HCEC 1CT (cell line): ENCODE data around the gene BICDL1.
"Not testable (repeated sequence)": the region's sequence is repeated elsewhere in the genome, so short reads cannot be mapped to it uniquely, and the experiment has no call there.

Experiments
- DNase-seq: peaks from one replicate; pipeline ENCODE4 v3.0.0-alpha.2; 2017

The BICDL1 gene, protein sequence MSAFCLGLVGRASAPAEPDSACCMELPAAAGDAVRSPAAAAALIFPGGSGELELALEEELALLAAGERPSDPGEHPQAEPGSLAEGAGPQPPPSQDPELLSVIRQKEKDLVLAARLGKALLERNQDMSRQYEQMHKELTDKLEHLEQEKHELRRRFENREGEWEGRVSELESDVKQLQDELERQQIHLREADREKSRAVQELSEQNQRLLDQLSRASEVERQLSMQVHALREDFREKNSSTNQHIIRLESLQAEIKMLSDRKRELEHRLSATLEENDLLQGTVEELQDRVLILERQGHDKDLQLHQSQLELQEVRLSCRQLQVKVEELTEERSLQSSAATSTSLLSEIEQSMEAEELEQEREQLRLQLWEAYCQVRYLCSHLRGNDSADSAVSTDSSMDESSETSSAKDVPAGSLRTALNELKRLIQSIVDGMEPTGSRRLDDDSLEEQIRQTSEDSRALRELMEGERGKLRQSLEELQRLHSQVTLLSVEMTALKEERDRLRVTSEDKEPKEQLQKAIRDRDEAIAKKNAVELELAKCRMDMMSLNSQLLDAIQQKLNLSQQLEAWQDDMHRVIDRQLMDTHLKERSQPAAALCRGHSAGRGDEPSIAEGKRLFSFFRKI

DNA sequence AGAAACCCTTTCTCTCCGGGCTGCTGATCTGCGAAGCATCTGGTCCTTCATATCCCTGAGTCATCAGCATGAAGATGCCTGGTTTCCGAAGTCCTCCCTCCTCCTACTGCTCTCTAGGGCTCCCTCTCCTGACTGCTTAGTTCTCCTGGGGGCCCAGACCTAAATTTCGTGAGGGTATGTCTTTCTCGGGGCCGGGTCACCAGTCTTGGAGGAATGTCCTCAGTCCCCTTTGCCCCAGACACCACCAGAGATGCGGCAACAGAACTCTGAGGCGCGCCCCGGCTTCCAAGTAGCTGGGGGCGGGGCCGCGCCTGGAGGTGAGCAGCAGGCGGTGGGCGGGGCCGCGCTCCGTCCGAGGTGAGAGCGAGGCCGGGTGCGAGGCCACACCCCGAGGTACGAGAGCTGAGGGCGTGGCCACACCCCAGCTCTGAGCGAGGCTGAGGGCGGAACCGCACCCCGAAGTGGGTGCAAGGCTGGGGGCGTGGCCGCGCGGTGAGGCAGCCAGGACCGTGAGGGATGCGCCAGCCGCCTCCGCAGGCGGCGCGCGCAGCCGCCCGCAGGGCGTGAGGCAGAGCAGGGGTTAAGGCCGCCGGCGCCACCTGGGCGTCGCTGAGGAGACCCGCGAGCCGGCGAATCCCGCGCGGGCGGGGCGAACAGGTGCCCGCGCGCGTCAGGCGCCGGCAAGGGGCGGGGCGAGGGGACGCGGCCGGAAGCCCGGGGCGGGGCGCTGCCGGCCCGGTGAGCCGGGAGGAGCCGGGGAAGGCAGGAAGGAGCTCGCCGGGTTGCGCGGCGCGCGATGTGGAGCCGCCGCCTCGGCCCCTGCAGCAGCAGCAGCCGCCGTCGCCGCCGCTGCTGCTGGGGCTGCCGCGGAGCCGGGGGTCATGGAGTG, at the start of gene BICDL1:
Gene BICDL1, plus strand, starts transcription at position 765 of the 889 bp plus-strand sequence. CDS start 633 bp downstream, outside the sequence.
- peak; percentile 44 for DNase-seq

DNA sequence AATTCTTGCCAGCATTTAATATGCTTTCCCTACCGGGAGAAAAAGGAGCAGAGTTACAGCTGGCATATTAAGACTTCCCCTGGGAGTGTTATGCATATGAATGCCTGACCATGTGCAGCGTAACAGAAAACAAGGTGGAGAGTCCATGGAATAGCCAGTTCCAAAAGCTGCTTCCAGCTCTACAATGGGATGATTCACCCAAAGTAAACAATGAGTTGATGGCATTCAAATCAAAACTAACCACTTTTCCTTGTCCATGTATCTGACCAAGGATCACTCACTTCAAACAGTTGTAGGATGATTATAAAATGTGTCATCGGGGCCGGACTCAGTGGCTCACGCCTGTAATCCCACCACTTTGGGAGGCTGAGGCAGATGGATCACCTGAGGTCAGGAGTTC, 48.1 kb upstream of the BICDL1 start:
- DNase-seq: peak; percentile 83

DNA sequence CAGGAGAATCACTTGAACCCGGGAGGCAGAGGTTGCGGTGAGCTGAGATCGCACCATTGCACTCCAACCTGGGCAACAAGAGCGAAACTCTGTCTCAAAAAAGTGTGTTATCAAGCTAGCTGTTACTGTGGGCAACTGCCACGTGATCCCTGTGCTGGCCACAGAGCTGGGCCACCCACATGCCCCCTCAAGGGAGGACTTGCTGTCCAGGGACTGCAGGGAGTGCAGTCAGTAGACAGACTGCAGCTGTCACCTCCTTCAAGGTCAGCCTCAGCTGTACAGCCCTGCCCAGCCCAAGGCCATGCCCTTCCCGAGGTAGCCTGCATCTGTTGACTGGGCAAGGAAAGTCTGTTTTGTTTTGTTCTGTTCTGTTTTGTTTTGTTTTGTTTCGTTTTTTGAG, 46.6 kb upstream of the BICDL1 start:
- DNase-seq: no peak

DNA sequence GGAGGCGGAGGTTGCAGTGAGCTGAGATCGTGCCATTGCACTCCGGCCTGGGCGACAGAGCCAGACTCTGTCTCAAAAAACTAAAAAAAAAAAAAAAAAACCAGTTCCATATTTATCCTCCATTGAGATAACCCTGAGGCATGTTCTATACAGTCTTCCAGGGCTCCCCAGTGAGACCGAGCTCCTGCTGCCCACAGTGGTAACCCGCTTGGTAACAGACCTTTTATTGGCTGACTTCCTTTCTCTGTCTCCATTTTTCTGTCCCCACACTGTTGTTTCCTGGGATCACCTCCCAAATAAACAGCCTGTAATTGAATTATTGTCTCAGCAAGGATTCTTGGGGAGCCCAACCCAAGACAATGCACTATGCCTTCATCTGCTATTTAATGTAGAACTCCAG, 42.8 kb upstream of the BICDL1 start:
- DNase-seq: no peak

DNA sequence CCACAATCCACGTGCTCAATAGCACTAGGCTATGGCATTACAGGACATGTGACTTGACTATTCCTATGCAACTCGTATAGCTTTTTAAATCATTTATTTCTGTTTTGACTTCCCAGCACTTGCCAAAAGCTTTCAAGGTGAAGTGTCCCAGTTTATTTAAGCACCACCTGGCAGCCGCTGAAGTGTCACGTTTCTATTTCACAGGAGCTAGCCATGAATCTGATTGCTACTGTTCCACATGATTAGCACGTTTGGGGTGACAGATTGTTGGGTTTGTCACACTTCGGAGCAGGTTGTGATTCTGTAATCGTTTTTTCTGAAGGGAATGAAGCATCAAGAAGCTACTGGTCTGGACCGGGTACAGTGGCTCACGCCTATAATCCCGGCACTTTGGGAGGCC, 39.9 kb upstream of the BICDL1 start:
- DNase-seq: no peak

DNA sequence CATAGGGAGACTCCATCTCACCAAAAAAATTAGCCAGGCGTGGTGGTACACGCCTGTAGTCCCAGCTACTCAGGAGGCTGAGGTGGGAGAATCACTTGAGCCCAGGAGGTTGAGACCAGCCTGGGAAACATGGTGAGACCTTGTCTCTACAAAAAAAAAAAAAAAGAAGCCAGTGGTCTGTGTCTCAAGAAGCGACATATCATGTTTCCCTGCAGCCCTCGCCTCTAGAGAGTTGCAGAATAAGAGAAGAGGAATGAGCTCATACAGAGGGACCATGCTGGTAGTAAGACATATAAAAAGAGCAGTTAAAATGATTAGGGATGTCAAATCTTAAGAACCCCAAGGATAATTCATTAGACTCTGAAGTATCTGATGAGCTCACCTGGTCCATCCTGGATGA, 39.4 kb upstream of the BICDL1 start:
- no peak for DNase-seq

DNA sequence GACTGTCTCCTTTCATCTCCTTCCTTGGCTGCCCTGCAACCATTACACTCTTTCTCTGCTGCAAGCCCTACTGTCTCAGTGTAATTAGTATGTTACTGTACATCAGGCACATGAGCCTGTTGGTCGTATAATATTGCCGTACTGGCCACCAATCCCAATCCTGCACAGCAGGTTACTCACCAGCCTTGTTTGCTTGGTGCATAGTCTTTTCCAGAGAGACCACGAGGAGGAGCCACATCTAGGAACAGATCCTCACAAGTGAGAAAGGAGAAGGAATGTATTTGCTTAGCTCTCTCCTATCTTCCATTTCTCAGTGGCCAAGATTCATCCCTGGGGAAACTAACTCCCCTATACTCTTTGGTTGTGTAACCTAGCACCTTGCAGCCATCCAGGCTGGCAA, 33.0 kb upstream of the BICDL1 start:
- no peak for DNase-seq

DNA sequence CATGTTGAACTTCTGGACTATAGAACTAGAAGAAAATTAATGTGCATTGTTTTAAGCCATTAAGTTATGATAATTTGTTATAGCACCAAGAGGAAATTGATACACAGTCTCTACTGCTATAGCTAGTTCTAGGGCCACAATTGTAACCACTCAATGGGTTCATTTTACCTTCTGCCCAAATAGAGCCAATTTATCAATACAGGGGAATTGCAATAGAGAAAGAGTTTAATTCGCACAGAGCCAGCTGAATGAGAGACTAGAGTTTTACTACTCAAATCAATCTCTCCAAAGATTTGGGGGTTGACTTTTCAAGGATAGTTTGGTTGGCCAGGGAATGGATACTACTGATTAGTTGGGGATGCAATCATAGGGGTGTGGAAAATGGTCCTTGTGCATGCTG, 31.9 kb upstream of the BICDL1 start:
- no peak for DNase-seq

DNA sequence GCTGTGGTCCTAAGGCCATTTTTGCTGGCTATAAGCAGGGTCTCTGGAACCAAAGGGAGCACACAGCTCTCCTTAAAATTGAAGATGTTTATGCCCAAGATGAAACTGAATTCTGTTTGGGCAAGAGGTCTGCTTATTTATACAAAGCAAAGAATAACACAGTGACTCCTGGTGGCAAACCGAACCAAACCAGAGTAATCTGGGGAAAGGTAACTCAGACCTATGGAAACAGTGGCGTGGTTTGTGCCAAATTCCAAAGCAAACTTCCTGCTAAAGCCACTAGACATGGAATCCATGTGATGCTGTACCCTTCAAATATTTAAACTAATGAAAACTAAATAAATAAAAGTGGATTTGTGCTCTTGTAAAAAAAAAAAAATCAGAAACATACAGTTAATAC, 29.6 kb upstream of the BICDL1 start:
- no peak for DNase-seq

DNA sequence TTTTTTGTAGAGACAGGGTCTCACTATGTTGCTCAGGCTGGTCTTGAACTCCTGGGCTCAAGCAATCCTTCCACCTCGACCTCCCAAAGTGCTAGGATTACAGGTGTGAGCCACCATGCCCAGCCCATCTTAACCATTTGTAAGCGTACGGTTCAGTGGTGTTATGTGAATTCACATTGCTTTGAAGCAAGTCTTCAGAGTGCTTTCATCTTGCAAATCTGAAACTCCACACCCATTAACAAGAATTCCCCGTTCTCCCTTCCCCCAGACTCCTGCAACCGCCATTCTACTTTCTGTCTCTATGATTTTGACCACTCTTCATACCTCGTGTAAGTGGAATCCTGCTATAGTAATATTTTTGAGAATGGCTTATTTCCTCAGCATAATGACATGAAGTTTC, 24.9 kb upstream of the BICDL1 start:
- DNase-seq: no peak

DNA sequence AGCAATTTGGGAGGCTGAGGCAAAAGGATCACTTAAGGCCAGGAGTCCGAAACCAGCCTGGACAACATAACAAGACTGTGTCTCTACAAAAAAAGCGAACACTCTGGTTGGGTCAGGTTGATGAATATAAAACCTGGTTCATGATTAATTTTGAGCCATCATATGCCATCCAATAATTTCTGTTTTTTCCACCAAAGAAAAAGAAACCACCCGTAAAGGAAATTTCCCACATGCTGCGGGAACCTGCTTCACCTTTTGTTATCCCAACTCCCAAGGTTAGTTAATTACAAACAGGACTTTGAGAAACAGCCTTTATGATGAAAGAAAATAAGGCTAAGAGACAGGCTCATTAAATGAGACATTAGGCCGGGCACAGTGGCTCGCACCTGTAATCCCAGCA, 24.1 kb upstream of the BICDL1 start:
- no peak for DNase-seq

DNA sequence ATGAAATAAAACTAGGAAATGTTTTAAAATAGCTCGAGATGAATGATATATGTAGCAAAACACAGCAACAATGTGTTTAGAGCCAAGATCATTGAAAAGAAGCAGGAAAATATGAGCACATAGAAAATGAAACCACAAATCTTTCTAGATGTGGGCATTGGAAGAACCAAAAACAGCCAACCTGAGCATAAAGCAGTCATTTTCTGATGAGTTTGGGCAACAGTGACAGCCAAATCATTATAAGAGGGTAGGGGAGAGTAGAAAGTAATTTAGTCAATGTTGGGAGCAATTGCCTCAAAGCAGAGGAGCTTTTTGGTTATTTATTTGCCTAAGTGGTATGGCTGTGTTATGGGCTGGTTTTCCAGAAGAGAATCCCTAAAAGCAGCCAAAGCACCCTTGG, 8.8 kb upstream of the BICDL1 start:
- DNase-seq: no peak

DNA sequence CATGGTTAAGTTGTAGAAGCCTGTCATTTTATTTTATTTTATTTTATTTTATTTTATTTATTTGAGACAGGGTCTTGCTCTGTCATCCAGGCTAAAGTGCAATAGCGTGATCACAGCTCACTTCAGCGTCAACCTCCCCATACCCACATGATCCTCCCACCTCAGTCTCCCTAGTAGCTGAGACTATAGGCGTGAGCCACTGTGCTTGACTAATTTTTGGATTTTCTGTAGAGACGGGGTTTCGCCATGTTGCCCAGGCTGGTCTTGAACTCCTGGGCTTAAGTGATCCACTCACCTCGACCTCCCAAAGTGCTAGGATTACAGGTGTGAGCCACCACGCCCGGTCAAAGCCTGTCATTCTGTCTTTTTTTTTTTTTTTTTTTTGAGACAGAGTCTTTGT, 8.3 kb upstream of the BICDL1 start:
- not testable (repeated sequence) for DNase-seq

DNA sequence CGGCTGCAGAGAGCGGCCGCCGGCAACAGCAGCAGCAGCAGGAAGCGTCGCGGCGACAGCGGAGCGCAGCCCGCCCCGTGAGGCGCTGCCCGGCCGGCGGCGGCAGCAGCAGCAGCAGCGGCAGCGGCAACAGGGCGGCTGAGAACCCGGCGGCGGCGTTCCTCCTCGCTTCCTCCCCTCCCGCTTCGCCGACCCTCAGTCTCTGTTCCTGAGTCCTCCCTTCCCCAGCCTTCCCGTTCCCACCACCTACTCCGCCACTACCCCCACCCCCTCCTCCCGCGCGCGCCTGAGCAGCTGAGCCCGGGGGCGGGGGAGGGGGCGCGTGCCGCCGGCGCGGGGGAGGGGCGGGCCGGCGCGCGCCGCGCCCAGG, 310 bp downstream of the BICDL1 start:
- no peak for DNase-seq

DNA sequence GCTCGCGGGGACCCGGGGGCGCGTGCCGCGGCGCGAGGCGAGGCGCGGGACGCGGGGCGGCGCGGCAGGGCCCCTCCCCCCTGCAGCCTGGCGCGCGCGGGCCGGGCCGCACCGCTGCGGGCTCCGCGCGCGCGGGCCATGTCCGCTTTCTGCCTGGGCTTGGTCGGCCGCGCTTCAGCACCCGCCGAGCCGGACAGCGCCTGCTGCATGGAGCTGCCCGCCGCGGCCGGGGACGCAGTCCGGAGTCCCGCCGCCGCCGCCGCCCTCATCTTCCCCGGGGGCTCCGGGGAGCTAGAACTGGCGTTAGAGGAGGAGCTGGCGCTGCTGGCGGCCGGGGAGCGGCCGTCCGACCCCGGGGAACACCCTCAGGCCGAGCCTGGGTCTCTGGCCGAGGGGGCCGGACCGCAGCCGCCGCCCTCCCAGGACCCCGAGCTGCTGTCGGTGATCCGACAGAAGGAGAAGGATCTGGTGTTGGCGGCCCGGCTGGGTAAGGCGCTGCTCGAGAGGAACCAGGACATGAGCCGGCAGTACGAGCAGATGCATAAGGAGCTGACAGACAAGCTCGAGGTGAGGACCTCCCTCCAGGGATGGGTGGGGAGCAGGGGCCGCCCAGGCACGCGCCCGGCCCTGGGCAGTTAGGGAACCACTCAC, 820 bp downstream of the BICDL1 start:
- peak; percentile 16 for DNase-seq

DNA sequence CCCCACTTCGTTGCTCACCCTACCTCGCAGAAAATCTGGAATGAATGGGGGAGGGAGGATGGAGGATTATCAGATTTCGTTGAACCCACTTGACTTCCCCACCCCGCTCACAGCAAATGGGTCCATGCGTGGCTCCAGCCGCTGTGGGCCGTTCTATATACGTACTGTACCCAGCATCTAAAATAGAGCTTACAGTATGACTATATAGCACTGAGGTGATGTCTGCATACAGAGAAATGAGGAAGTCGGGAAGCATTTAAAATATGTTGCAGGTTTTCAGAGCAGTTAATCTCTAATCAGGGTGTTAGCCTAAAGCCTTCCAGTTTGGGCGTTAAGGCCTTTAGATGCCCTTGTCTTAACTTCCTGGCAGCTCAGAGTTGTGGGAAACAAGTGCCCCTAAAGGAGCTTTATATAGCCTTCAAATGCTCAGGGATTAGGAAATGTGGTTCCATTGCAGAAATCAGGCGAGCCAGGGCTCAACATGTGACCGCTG, 1.4 kb downstream of the BICDL1 start:
- no peak for DNase-seq

DNA sequence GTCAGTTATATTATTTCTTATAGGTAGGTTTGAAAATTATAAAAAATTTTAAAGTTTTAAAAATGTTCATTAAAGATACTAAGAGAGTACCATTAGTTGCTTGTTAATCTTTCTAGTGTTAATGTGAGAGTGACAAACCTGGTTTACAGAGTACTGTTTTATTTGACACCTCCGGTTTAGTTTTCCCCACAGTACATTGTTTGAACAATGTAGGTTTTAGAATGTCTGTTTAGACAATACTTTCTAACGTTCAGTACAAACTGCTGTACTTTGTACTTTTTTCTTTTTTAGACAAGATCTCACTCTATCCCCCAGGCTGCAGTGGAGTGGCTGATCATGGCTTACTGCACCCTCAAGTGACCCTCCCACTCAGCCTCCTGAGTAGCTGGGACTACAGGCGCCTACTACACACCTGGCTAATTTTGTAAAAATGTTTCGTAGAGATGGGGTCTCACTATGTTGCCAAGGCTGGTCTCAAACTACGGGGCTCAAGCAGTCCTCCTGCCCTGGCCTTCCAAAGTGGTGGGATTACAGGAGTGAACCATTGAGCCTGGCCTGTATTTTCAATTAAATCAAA, 3.2 kb downstream of the BICDL1 start:
- DNase-seq: no peak

DNA sequence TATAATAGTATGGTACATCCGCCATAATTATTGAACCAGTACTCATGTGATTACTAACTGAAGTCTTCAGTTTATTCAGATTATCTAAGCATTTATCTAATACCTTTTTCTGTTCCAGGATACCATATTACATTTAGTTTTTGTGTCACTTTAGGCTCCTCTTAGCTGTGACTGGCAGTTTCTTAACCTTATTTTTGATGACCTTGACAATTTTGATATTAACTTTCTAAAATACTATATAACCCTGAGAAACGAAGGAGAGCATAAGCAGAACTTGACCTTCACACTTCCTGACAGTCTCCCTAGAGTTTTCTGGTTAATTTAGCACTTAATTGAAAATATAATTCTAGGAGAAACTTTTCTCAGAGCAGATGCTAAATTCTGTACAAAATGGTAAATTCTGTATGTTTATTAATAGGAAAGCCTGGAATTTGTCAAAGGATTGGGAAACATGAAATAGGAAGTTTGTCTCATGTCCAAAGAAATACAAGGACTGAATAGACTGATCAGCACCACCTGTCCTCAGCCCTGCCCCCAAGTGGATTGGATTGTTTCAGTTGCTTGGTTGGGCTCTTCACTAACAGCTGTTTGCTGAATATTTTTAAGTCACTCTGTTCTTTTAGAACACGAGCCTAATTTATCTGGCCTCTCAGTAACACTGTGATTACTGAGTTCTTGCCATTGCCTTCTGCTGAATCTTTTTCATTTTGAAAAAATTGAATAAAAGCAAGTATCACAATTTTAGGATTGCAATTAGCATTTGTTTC, 6.0 kb downstream of the BICDL1 start:
- DNase-seq: no peak

DNA sequence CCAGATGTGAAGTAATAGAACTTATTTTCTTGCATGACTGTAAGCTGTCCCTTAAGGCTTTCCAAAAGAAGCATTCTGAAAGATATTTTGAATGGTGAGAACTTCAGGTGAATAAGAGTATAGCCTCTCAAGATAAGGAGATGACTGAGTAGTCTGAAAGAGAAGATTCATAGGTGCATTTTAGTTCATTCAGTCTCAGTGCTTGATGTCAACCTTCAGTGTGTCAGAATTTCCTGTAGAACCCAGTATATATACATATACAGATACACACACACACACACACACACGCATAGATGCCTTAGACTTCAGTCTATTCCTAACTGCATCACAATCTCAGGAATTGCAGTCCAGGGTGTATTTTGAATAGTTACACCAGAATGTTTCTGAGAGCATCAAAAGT, 7.4 kb downstream of the BICDL1 start:
- DNase-seq: no peak

DNA sequence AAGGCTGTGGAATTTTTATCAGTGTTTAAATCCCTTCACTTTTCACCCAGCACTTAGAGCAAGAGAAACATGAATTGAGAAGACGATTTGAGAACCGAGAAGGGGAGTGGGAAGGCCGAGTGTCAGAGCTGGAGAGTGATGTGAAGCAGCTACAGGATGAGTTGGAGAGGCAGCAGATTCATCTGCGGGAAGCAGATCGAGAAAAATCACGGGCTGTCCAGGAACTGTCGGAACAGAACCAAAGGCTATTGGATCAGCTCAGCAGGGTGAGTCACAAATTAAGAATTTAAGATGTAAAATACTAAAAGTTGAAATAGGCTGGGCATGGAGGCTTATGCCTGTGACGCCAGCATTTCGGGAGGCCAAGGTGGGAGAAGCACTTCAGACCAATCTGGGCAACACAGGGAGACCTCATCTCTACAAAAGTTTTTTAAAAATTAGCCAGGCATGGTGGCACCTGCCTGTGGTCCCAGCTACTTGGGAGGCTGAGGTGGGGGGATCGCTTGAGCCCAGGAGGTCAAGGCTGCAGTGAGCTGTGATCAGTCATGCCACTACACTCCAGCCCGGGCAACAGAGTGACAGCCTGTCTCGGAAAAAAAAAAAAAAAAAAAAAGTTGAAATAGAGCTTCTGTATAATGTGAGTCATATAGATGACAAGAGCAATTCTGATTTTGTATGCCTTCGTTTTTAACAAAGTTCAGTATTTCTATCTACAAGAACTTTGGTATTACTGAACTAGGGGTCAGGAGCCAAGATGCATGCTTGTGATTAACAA, 9.6 kb downstream of the BICDL1 start:
- no peak for DNase-seq

DNA sequence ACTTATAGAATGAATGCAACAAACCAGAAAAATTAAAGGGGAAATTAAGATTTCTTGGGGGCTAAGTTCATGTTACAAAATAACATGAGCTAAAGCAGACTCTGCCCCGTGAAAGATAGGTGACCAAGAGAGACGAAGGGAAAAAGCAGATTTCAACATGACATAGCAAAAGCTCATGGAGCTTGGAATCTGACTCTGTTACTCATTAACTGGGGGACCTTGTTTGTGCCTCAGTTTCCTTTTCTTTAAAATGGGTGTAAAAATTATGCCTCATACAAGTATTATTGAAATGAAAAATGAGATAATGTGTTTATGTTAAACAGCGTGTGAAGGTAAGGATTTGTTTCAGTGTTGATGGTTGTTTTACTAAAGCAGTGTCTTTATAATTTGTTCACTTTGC, 11.5 kb downstream of the BICDL1 start:
- no peak for DNase-seq
